ENCODE data around the gene STAMBP.

DNA sequence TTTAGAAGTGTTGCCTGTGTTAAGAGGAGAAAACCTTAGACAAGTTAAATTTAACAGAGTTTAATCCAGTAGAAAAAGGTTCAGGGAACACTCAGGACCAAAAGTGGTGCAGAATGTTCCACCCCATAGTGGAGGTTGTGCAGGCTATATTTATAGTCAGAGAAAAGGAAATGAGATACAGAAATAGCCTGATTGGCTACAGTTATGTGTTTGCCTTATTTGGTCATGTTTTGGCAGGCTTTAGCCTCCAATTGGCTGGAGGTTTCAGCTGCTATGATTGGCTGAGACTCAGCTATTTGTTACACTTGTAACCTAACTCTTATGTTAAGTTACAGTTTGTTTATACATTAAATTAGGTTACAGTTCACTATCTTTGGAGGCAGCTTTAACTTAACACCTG, 4.2 kb downstream of the STAMBP start:
- TF ChIP-seq, protein P1, sequence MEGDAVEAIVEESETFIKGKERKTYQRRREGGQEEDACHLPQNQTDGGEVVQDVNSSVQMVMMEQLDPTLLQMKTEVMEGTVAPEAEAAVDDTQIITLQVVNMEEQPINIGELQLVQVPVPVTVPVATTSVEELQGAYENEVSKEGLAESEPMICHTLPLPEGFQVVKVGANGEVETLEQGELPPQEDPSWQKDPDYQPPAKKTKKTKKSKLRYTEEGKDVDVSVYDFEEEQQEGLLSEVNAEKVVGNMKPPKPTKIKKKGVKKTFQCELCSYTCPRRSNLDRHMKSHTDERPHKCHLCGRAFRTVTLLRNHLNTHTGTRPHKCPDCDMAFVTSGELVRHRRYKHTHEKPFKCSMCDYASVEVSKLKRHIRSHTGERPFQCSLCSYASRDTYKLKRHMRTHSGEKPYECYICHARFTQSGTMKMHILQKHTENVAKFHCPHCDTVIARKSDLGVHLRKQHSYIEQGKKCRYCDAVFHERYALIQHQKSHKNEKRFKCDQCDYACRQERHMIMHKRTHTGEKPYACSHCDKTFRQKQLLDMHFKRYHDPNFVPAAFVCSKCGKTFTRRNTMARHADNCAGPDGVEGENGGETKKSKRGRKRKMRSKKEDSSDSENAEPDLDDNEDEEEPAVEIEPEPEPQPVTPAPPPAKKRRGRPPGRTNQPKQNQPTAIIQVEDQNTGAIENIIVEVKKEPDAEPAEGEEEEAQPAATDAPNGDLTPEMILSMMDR (IDR thresholded peaks at IDR 0.05) = no peak
- no peak for TF ChIP-seq POLR2A (IDR thresholded peaks at IDR 0.05)
